ENCODE results near the gene USP12. TPM values are rescaled to one million over a fixed set of nuclear protein-coding genes. Genes with fewer than 3 reads are reported as not detected.

USP12 gene
- total RNA-seq, 4 donors from 2014 or later, result 22.5 to 42.3 (median 31.4) TPM

- no peak for ATAC-seq (ENCODE audit: low FRiP score)
- TF ChIP-seq, protein P1, sequence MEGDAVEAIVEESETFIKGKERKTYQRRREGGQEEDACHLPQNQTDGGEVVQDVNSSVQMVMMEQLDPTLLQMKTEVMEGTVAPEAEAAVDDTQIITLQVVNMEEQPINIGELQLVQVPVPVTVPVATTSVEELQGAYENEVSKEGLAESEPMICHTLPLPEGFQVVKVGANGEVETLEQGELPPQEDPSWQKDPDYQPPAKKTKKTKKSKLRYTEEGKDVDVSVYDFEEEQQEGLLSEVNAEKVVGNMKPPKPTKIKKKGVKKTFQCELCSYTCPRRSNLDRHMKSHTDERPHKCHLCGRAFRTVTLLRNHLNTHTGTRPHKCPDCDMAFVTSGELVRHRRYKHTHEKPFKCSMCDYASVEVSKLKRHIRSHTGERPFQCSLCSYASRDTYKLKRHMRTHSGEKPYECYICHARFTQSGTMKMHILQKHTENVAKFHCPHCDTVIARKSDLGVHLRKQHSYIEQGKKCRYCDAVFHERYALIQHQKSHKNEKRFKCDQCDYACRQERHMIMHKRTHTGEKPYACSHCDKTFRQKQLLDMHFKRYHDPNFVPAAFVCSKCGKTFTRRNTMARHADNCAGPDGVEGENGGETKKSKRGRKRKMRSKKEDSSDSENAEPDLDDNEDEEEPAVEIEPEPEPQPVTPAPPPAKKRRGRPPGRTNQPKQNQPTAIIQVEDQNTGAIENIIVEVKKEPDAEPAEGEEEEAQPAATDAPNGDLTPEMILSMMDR (IDR thresholded peaks at IDR 0.05), result no peak
- DNase-seq (ENCODE audit: low spot score), result no peak
Observed at GRCh38 chr13:27122036-27122435, 49.6 kb downstream of the USP12 start.

- DNase-seq (ENCODE audit: low spot score), result no peak
- TF ChIP-seq, protein P1 (IDR thresholded peaks at IDR 0.05), result no peak
- ATAC-seq (ENCODE audit: low FRiP score), result peak; percentile 20
Observed at GRCh38 chr13:27120811-27121210, 50.8 kb downstream of the USP12 start.

- TF ChIP-seq, protein P1 (IDR thresholded peaks at IDR 0.05), result no peak
- DNase-seq (ENCODE audit: low spot score), result no peak
- no peak for ATAC-seq (ENCODE audit: low FRiP score)
Observed at GRCh38 chr13:27120011-27120410, 51.6 kb downstream of the USP12 start.

DNA sequence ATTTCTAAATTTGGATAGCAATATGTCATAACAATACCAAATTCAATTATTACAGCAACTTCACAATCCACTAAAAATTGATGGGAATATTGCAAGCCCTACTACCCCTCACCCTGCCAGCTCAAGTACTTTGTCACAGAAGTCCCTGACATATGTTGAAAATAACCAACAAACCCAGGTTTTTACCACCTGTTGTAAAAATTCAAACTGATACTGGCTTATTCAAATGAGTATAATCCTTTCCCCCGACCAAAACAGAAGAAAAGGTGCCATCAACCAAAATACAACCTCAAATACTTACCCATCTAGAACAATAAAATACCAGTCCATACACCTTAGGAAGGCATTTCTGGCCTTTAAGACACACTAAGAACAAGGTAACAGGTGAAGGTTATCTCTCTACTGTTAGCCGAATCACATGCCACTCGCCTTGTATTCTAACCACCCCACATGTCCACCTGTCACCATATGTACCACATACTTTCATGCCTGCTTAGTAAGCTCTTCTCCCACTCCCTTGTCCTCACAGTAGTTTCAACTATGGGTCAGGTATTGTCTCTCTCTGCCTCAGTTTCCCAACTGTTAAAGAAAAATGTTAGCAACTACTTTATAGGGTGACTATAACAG is 53.1 kb downstream of the USP12 start:
- no peak for DNase-seq (ENCODE audit: low spot score)
- TF ChIP-seq, protein P1 (IDR thresholded peaks at IDR 0.05), result no peak
- no peak for ATAC-seq (ENCODE audit: low FRiP score)

DNA sequence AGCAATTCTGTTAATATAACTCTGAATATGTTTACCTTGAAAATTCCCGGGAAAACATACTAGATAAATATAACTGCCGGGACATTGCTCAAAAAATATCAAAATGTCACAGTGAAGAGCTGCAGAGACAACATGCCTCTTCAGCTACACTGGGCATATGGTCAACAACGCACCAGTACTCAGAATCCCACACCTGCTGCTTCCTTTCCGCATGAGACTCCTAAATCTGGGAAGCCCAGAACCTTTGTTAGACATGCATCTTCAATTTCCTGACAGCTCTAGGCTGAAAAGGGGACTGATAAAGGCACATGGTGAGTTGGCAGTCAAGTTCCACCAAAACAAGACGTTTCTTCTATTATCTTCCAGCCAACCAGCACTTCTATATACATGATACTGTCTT is 53.7 kb downstream of the USP12 start:
- TF ChIP-seq, protein P1 (IDR thresholded peaks at IDR 0.05), result no peak
- no peak for ATAC-seq (ENCODE audit: low FRiP score)
- no peak for DNase-seq (ENCODE audit: low spot score)

DNA sequence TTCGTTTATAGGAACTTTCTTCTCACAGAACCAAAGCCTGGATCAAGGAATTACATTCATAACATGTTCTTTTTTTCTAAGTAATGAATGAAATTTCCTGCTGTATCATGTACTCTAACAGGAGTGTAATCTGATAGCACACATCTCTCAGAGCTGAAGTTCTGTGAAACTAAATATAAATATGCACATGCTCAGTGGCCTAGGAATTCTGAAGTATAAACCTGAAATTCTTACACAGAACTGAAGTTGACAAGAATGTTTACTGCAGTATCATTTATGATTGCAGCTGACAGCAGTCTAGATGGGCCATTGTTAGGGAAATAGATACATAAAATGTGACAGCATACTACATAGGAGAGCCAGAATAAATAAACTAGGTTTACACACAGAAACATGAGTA is 54.5 kb downstream of the USP12 start:
- TF ChIP-seq, protein P1 (IDR thresholded peaks at IDR 0.05), result no peak
- DNase-seq (ENCODE audit: low spot score), result no peak
- no peak for ATAC-seq (ENCODE audit: low FRiP score)

GRCh38 chr13:27113436-27113835 is 58.2 kb downstream of the USP12 start:
- ATAC-seq (ENCODE audit: low FRiP score) (no peak), DNase-seq (ENCODE audit: low spot score) (no peak)
- TF ChIP-seq, protein P1 (IDR thresholded peaks at IDR 0.05), result no peak
